Epithelial cell of proximal tubule (primary cell): ENCODE data around the gene UROS. TPM values are rescaled to one million over a fixed set of nuclear protein-coding genes. Genes with fewer than 3 reads are reported as not detected.

Experiments used
- DNase-seq: peaks from one replicate; pipeline ENCODE4 v3.0.0-alpha.2; 2011; ENCODE audit warnings: low read depth
- H3K4me3 ChIP-seq: 2 replicates; pipeline ENCODE4 v1.5.1; 2011; ENCODE audit warnings: low read depth, mild to moderate bottlenecking, low read length
- CTCF ChIP-seq: conservative IDR thresholded peaks from 2 replicates; pipeline ENCODE4 v1.5.1; 2012; ENCODE audit warnings: low read depth, mild to moderate bottlenecking, low read length
- total RNA-seq: library from RNA; depleted of rRNA; stranded (reverse); fragments of >200 nt; gene quantifications from 2 replicates; pipeline ENCODE4 v1.2.3, GENCODE V29; 2015

The UROS gene
- total RNA-seq, 1 donor from 2014 or later = 56.8 TPM

- no peak overlapping the region for H3K4me3 ChIP-seq
- no peak for TF ChIP-seq CTCF
- DNase-seq = no peak
These were observed 30.4 kb downstream of the UROS start for GRCh38 chr10:125792342-125793300.

GRCh38 chr10:125788156-125789034 lies 34.7 kb downstream of the UROS start:
- H3K4me3 ChIP-seq = no peak overlapping the region
- no peak for DNase-seq
- TF ChIP-seq CTCF = no peak

- H3K4me3 ChIP-seq = no peak overlapping the region
- DNase-seq = no peak
- TF ChIP-seq CTCF = no peak
These were observed 37.3 kb downstream of the UROS start for GRCh38 chr10:125785791-125786190.

- no peak overlapping the region for H3K4me3 ChIP-seq
- DNase-seq = no peak
- TF ChIP-seq CTCF = no peak
These were observed 39.1 kb downstream of the UROS start for GRCh38 chr10:125783957-125784356.

- DNase-seq = no peak
- TF ChIP-seq CTCF = no peak
- H3K4me3 ChIP-seq = no peak overlapping the region
These were observed 39.6 kb downstream of the UROS start for GRCh38 chr10:125783408-125783807.

- no peak for TF ChIP-seq CTCF
- no peak for DNase-seq
- no peak overlapping the region for H3K4me3 ChIP-seq
These were observed 40.4 kb downstream of the UROS start for GRCh38 chr10:125782616-125783015.
